CD1c-positive myeloid dendritic cell (primary cell): Measurements from ENCODE around the gene PRR14.
"Not testable (repeated sequence)": the region's sequence is repeated elsewhere in the genome, so short reads cannot be mapped to it uniquely, and the experiment has no call there.

Source experiments
- DNase-seq: peaks from one replicate; pipeline ENCODE4 v3.0.0-alpha.2; 2016; ENCODE audit errors: extremely low spot score

The PRR14 gene

GRCh38 chr16:30692396-30693064 is 41.8 kb downstream of the PRR14 start:
- DNase-seq = peak; percentile 30

- DNase-seq = no peak
Measured at GRCh38 chr16:30694926-30695693, 44.4 kb downstream of the PRR14 start.

GRCh38 chr16:30696646-30697045 is 45.9 kb downstream of the PRR14 start:
- not testable (repeated sequence) for DNase-seq

DNA sequence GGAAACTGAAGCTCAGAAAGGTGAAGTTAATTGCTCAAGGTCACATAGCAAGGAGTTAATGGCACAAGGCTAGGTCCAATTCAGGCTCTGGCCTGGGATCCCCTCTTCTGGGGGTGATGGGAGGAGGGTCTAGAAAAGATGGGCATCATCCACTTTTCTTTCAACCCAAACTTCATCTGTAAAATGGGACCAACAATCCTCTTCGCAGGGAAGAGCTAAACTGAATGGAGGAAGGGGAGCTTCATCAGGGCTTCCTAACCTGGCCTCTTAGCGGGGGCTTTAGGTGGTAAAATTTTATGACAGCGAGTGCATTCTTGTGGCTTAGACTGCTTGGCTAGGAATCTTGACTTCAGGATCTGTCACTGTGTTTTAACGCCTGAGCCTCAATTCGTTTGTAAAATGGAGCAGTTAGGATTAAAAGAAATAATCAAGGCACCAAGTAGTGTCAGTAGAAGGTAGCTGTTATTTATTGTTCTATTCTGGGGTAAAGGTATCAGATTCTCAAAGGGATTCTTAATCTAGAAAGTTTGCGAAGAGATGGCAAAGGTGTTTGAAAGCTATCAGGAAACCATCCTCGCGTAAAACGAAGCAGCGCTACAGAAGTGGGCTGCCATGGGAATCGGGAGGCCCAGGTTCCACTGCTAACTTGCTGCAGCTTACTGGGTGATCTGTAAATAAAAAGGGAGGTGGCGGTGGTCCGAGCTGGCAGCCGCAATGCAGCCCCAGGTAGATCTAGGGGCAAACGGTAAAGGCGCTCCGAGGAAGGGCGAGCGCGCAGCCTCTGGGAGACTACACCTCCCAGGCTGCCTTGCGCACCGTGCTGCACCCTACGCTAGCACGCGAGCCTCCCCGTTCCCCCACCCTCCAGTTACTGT is 46.7 kb downstream of the PRR14 start:
- DNase-seq = no peak

DNA sequence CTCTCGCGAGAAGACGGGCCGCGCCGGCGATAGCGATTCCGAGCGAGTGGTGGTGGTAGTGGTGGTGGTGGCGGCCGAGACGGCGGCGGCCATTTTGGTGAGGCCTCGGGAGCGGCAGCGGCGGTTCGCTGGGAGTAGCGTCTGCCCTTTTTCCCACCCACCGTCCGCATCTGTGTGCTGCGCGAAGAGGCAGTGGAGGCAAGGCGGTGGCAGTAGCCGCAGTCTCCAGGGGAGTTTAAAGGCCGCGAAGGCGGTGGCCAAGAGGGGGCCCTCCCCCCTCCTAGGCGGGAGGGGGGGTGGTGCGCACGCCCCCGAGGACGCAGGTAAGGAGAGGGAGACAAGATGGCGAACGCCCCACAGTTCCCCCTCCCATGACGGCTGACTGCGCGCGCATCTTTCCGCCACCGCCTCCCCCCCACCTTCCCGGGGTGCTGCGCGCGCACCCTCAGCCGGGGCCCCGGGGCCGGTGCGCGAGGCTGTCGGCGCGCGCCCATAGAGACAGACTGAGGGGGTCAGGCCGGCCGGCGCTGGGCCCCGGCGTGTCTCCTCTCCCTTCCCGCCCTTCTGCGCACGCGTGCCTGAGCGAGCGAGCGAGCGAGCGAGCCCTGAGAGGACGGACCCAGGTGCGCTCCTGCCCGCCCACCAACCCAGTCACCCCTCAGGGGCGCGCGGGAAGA is 47.5 kb downstream of the PRR14 start:
- peak; percentile 98 for DNase-seq

- DNase-seq = peak; percentile 87
Measured at GRCh38 chr16:30698816-30699614, 48.3 kb downstream of the PRR14 start, which contains the start of gene SRCAP. Gene SRCAP, plus strand, starts transcription at chr16:30699171. Its CDS starts 1,654 bp downstream, at chr16:30700825.

GRCh38 chr16:30699615-30700099 is 48.9 kb downstream of the PRR14 start:
- DNase-seq = no peak

- no peak for DNase-seq
Measured at GRCh38 chr16:30700491-30700890, 49.7 kb downstream of the PRR14 start.

DNA sequence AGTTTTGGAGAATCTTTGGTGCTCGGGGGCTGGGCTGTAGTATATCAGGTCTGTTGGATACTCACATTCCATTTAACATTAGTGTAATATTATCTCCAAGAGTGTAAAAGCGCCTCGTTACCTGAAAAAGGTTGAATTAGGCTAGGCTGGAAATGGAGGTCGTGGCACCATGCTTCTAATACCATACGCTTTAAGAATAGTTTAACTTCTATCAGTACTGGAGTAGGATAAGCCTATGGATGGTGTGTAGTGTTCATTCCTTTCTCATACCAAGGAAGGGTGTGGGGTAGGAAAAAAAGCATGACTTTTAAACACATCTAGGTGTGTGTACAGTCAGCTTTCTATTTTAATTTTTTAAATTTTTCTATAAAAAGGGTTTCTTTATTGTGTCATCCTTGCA is 50.2 kb downstream of the PRR14 start:
- no peak for DNase-seq

GRCh38 chr16:30703071-30703470 is 52.3 kb downstream of the PRR14 start:
- DNase-seq = not testable (repeated sequence)

- no peak for DNase-seq
Measured at GRCh38 chr16:30703971-30704370, 53.2 kb downstream of the PRR14 start.
